Right lobe of liver (tissue), 6 donors: ENCODE results near the gene NUMB. TPM values are rescaled to one million over a fixed set of nuclear protein-coding genes. Genes with fewer than 3 reads are reported as not detected.

Source experiments
- ATAC-seq, 4 donors: fragments of 200-7000 bp; cut with Tn5 transposase; one replicate each; pipeline ENCODE4 v1.9.1; 2020; ENCODE audit warnings: mild to moderate bottlenecking in 4 of 4, moderate library complexity in 4 of 4
- DNase-seq, 3 donors: peaks; one replicate each; pipeline ENCODE4 v3.0.0-alpha.2; 2020
- H3K27ac ChIP-seq, 3 donors: fragments of 200-600 bp; one replicate each; pipeline ENCODE4 v1.8.0; 2022
- H3K27me3 ChIP-seq, 2 donors: fragments of 200-600 bp; one replicate each; pipeline ENCODE4 v1.8.0; 2022
- H3K36me3 ChIP-seq, 4 donors: fragments of 200-600 bp; sonication (generic) in 1 of 4; one replicate each; pipeline versions ENCODE4 v1.5.1 to v1.8.0; 2017 to 2022; ENCODE audit warnings: control low read depth in 1 of 4
- H3K4me1 ChIP-seq, 4 donors: fragments of 200-600 bp; sonication (generic) in 1 of 4; one replicate each; pipeline versions ENCODE4 v1.5.1 to v1.8.0; 2017 to 2022; ENCODE audit warnings: control low read depth in 1 of 4
- H3K4me3 ChIP-seq, 3 donors: fragments of 200-600 bp; one replicate each; pipeline ENCODE4 v1.8.0; 2022
- H3K9me3 ChIP-seq, 4 donors: fragments of 200-600 bp; sonication (generic) in 1 of 4; one replicate each; pipeline versions ENCODE4 v1.5.1 to v1.8.0; 2017 to 2022; ENCODE audit warnings: control low read depth in 1 of 4
- CTCF ChIP-seq, 4 donors: fragments of 200-600 bp in 3 of 4; fragments of 450-650 bp in 1 of 4; IDR thresholded peaks; one replicate each; pipeline versions ENCODE4 v1.5.1 to v1.8.0; 2016 to 2022; ENCODE audit warnings: antibody characterized with exemption in 4 of 4, mild to moderate bottlenecking in 2 of 4
- POLR2A ChIP-seq: fragments of 450-650 bp; IDR thresholded peaks from one replicate; pipeline ENCODE4 v1.6.1; 2017; ENCODE audit warnings: antibody characterized with exemption, mild to moderate bottlenecking
- WGBS: methylation state at CpG from one replicate; pipeline ENCODE4 v1.1.6; 2018; ENCODE audit warnings: low coverage, low lambda C conversion rate; ENCODE audit not compliant: insufficient coverage; ENCODE audit errors: missing lambda C conversion rate; 5-methylcytosine and 5-hydroxymethylcytosine counted together
- intact Hi-C, 2 donors: fragments of 100-400 bp; cut with DNase I; formaldehyde crosslinking; loops; one replicate each; pipeline versions ENCODE4 v1.11.2 to v1.14.1; 2022
- total RNA-seq, 6 experiments: library from RNA; depleted of rRNA in 2 of 6; stranded (reverse); fragments of >200 nt in 2 of 6; fragmentation: NEBNext Ultra II Directional in 3 of 6; extraction: Animal tissue kit (Norgen Biotek cat#: 25700) in 3 of 6; gene quantifications; one replicate each; pipeline versions ENCODE4 v1.1.0 to v1.2.4, GENCODE V29; 2016 to 2023
- donor health status: DM: no; HTN: yes; CAD: no.
- donor health status: DM: no; HTN: no; CAD: no.
- donor health status: DM: no; HTN: no; CAD: no.
- donor health status: DM: no; HTN: yes; CAD: no.
- donor health status: DM: no; HTN: yes; CAD: no.

The NUMB gene
- total RNA-seq, 6 experiments from 2014 or later: 28.3 to 48.4 (median 43.7) TPM

GRCh38 chr14:73253721-73254120 lies 204.6 kb downstream of the NUMB start:
- H3K4me1 ChIP-seq: no peaks in the 10 kb centered on the region
- intact Hi-C loops: no loop called here
- H3K27me3 ChIP-seq: no peaks in the 10 kb centered on the region
- no peaks in the 10 kb centered on the region for H3K9me3 ChIP-seq
- no peaks in the 10 kb centered on the region for H3K36me3 ChIP-seq
- H3K27ac ChIP-seq: no peak overlapping the region
- H3K4me3 ChIP-seq: no peak overlapping the region
- ATAC-seq (no peak), DNase-seq (peak in 2 of 3 donors; percentile 29 to 36)
- TF ChIP-seq CTCF (IDR thresholded peaks at IDR 0.05): no peak
- no peak for TF ChIP-seq POLR2A
- 86% methylated on average over 1 of the region's 12 CpGs for WGBS

DNA sequence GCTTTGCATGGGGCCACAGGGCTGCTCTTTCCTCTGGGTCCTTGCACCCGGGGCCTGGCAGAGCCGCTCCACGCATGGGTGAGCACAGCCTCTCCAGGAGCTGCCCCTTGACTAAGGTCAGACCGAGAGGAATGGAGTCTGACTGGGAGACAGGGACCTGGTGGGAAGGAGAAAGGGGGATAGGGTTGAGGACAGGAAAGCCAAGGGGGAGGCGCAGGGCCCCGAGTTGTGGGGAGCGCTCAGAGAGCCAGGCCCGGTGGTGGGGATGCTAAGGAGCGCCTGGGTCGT lies 205.1 kb downstream of the NUMB start:
- intact Hi-C loops: no loop called here
- ATAC-seq: no peak
- no peak overlapping the region for H3K4me3 ChIP-seq
- no peaks in the 10 kb centered on the region for H3K4me1 ChIP-seq
- no peaks in the 10 kb centered on the region for H3K27me3 ChIP-seq
- H3K36me3 ChIP-seq: no peaks in the 10 kb centered on the region
- TF ChIP-seq POLR2A (no peak), CTCF (IDR thresholded peaks at IDR 0.05) (no peak)
- no peak overlapping the region for H3K27ac ChIP-seq
- no peaks in the 10 kb centered on the region for H3K9me3 ChIP-seq
- WGBS: 80% methylated on average over 1 of the region's 10 CpGs
- no peak for DNase-seq

DNA sequence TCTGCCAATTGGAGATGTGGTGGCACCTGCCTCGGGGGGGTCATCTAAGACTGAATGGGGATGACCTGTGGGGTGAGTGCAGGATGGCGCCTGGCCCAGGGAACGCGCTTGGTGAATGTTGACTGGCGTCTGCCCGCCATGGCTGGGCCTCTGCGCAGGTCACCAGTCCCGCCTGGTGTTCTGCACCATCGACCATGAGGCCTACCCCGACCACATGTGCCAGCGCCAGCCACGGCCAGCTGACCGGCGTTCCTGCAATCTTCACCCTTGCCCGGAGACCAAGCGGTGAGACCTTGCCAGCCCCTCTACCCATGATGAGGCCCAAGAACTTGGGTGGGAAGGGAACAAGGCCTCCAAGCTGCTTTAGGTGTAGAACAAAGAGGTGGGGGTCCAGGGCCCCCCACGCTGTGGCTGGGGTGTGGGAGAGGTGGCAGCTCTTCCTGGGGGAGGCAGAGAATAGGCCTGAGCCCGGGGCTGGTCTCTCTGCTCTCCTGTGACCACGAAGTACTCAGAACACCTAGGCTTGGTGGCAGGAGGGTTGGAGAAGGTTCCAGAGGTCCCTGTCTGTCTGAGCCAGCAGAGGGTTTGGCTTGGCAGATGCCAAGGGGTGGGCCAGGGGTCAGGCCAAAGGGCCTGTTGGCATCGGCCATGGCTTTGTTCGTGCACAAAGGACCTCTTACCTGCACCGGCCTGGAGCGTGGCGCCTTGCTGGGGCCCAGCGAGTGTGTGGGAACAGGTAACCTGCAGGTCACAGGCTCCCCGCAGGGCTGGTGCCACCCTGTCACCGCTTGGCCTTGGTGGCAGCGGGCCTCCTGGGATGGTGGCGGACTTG lies 205.6 kb downstream of the NUMB start:
- 100% methylated on average over 1 of the region's 29 CpGs for WGBS
- ATAC-seq: no peak
- Histone ChIP-seq H3K9me3 (no peaks in the 10 kb centered on the region), H3K27me3 (no peaks in the 10 kb centered on the region), H3K4me3 (no peak overlapping the region), H3K27ac (no peak overlapping the region), H3K36me3 (no peaks in the 10 kb centered on the region), H3K4me1 (no peaks in the 10 kb centered on the region)
- intact Hi-C loops: no loop called here
- TF ChIP-seq POLR2A (no peak), CTCF (IDR thresholded peaks at IDR 0.05) (no peak)
- peak in 2 of 3 donors; percentile 38 to 40 for DNase-seq

- intact Hi-C loops: no loop called here
- Histone ChIP-seq H3K9me3 (no peaks in the 10 kb centered on the region), H3K4me3 (no peak overlapping the region), H3K36me3 (no peaks in the 10 kb centered on the region), H3K27me3 (no peaks in the 10 kb centered on the region), H3K4me1 (no peaks in the 10 kb centered on the region), H3K27ac (no peak overlapping the region)
- TF ChIP-seq POLR2A: no peak
- no peak for TF ChIP-seq CTCF (IDR thresholded peaks at IDR 0.05)
- WGBS: 50% methylated on average over 2 of the region's 30 CpGs
- DNase-seq (peak; percentile 10 to 55 (median 37)), ATAC-seq (no peak)
These were observed 206.7 kb downstream of the NUMB start for GRCh38 chr14:73251516-73252215.
